Measurements from ENCODE around the gene NFKB1.

The NFKB1 gene

DNA sequence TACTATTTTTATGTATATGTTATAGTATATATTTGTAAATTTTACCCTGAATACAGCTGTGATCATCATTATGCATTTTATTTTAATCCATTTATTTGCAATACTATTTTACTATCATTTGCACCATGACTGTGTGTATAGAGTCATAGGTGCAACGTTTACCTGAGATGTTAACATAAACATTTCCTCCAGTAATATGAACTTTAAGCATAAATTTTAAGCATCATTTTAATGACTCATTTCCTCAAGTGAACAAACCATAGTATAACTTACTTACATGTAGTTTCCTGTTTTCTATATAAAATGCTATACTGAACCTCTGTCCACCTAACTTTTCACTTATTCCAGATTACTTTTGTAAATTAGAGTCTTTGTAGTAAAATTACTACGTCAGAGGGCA, 92.8 kb downstream of the NFKB1 start:
- Histone ChIP-seq H3K27me3 (ENCODE audit: insufficient read depth, poor library complexity, severe bottlenecking) (no peaks in the 10 kb centered on the region), H3K27ac (replicated peaks) (no peak overlapping the region), H3K4me3 (replicated peaks; ENCODE audit: insufficient read depth, low read length) (no peak overlapping the region)
- TF ChIP-seq POLR2AphosphoS5 (IDR thresholded peaks at IDR 0.05; ENCODE audit: low read depth) (no peak), GABPA (IDR thresholded peaks at IDR 0.05; ENCODE audit: low read depth) (no peak)
- TF ChIP-seq, protein P1, sequence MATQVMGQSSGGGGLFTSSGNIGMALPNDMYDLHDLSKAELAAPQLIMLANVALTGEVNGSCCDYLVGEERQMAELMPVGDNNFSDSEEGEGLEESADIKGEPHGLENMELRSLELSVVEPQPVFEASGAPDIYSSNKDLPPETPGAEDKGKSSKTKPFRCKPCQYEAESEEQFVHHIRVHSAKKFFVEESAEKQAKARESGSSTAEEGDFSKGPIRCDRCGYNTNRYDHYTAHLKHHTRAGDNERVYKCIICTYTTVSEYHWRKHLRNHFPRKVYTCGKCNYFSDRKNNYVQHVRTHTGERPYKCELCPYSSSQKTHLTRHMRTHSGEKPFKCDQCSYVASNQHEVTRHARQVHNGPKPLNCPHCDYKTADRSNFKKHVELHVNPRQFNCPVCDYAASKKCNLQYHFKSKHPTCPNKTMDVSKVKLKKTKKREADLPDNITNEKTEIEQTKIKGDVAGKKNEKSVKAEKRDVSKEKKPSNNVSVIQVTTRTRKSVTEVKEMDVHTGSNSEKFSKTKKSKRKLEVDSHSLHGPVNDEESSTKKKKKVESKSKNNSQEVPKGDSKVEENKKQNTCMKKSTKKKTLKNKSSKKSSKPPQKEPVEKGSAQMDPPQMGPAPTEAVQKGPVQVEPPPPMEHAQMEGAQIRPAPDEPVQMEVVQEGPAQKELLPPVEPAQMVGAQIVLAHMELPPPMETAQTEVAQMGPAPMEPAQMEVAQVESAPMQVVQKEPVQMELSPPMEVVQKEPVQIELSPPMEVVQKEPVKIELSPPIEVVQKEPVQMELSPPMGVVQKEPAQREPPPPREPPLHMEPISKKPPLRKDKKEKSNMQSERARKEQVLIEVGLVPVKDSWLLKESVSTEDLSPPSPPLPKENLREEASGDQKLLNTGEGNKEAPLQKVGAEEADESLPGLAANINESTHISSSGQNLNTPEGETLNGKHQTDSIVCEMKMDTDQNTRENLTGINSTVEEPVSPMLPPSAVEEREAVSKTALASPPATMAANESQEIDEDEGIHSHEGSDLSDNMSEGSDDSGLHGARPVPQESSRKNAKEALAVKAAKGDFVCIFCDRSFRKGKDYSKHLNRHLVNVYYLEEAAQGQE (IDR thresholded peaks at IDR 0.05; ENCODE audit: insufficient replicate concordance, low read depth): no peak
- no peak for DNase-seq (ENCODE audit: low read depth in 1 of 2, low spot score in 1 of 2)

DNA sequence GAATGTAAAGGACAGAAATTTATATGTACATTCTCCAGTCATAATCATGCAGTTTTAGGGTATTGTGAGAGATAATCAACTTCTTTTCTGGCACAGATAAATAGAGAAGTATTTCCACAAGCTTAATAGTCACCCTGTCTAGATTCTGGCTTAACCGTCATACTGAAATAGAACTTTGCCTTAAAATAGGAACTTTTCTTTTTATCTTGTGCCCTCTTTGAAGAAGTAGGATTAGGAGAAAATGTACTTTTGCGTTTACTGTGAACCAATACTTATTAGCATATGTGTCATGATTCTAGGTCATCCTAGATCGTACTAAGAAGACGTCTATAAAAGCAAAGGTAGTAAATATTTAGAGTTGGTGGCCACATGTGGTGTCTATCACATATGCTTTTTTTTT, 95.4 kb downstream of the NFKB1 start:
- no peak for TF ChIP-seq GABPA (IDR thresholded peaks at IDR 0.05; ENCODE audit: low read depth)
- TF ChIP-seq, protein P1 (IDR thresholded peaks at IDR 0.05; ENCODE audit: insufficient replicate concordance, low read depth): no peak
- no peak overlapping the region for H3K27ac ChIP-seq (replicated peaks)
- no peak overlapping the region for H3K4me3 ChIP-seq (replicated peaks; ENCODE audit: insufficient read depth, low read length)
- DNase-seq (ENCODE audit: low read depth in 1 of 2, low spot score in 1 of 2): no peak
- H3K27me3 ChIP-seq (ENCODE audit: insufficient read depth, poor library complexity, severe bottlenecking): no peaks in the 10 kb centered on the region

DNA sequence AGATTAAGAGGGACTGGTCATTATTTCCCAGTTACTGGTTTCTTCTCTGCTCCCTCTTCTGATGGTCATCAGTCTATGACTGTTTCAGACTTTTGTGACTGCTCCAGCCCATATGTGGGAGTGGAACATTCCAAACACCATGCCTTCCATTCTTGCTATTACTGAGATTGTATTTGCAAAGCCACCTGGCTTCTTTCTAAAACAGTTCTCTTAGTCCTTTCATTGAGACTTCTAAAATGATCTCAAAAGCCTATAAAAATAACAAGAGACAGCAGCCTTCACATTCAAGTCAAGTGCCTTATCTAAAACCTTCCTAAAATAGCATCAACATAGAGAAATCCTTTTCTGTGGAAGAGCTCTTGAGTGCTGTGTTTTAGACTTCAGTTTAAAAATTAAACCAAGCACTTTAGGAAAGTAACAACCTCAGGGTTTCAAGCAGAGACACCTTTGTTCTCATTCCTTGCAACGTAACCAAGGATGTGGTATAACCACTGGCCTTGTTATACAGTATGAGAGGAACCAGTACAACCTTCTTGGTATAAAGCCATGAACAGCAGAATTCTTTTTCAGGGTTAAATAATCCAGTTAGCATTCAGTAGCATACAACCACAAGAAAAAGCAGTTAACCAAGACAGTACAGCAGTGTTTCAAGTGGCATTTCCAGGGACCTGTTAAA, 97.1 kb downstream of the NFKB1 start:
- H3K27ac ChIP-seq (replicated peaks): no peak overlapping the region
- no peak overlapping the region for H3K4me3 ChIP-seq (replicated peaks; ENCODE audit: insufficient read depth, low read length)
- TF ChIP-seq, protein P2, sequence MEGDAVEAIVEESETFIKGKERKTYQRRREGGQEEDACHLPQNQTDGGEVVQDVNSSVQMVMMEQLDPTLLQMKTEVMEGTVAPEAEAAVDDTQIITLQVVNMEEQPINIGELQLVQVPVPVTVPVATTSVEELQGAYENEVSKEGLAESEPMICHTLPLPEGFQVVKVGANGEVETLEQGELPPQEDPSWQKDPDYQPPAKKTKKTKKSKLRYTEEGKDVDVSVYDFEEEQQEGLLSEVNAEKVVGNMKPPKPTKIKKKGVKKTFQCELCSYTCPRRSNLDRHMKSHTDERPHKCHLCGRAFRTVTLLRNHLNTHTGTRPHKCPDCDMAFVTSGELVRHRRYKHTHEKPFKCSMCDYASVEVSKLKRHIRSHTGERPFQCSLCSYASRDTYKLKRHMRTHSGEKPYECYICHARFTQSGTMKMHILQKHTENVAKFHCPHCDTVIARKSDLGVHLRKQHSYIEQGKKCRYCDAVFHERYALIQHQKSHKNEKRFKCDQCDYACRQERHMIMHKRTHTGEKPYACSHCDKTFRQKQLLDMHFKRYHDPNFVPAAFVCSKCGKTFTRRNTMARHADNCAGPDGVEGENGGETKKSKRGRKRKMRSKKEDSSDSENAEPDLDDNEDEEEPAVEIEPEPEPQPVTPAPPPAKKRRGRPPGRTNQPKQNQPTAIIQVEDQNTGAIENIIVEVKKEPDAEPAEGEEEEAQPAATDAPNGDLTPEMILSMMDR (IDR thresholded peaks at IDR 0.05; ENCODE audit: insufficient read depth, low read length): no peak
- no peak for TF ChIP-seq SPI1 (IDR thresholded peaks at IDR 0.05; ENCODE audit: borderline replicate concordance, low read depth)
- no peak for DNase-seq (ENCODE audit: low read depth in 1 of 2, low spot score in 1 of 2)
- no peaks in the 10 kb centered on the region for H3K27me3 ChIP-seq (ENCODE audit: insufficient read depth, poor library complexity, severe bottlenecking)

DNA sequence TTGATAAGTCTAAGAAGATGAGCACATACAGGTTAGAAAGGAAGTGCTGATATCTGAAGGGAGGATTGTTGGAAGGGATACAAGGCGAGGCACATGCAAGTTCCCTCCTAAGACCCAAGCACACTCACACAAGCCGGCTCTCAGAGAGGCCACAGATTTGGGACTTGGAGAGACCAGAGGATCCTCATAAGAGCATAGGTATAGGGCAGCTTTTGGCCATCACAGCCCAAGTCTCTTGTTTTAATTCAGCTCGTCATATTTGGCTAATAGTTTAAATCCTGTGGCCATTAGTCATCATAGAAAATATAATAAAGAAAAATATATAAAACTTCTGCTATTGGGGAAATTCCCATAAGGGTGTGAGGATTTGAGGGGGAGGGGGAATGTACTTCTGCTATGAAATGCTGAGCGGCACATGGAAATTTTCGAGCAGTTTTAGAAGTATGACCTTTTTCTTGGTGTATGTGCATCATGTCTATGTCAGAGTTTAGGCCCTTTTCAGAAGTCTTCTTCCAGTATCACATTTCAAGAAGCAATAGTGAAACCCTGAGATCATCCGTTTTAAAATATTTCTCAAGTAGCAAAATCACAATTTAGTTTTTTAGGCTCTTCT, 97.7 kb downstream of the NFKB1 start:
- no peaks in the 10 kb centered on the region for H3K27me3 ChIP-seq (ENCODE audit: insufficient read depth, poor library complexity, severe bottlenecking)
- no peak for DNase-seq (ENCODE audit: low read depth in 1 of 2, low spot score in 1 of 2)
- no peak overlapping the region for H3K27ac ChIP-seq (replicated peaks)
- no peak overlapping the region for H3K4me3 ChIP-seq (replicated peaks; ENCODE audit: insufficient read depth, low read length)
- TF ChIP-seq, protein P1 (IDR thresholded peaks at IDR 0.05; ENCODE audit: insufficient replicate concordance, low read depth): no peak
- TF ChIP-seq, protein P2 (IDR thresholded peaks at IDR 0.05; ENCODE audit: insufficient read depth, low read length): no peak
- TF ChIP-seq POLR2AphosphoS5 (IDR thresholded peaks at IDR 0.05; ENCODE audit: low read depth) (no peak), GABPA (IDR thresholded peaks at IDR 0.05; ENCODE audit: low read depth) (no peak), SPI1 (IDR thresholded peaks at IDR 0.05; ENCODE audit: borderline replicate concordance, low read depth) (no peak)
